ENCODE data around the gene SELENOM. TPM values are rescaled to one million over a fixed set of nuclear protein-coding genes. Genes with fewer than 3 reads are reported as not detected.

SELENOM gene
- total and polyA plus RNA-seq, 2 of the 8 experiments (the other 6 are each of a cell fraction or from before 2014, with no cell fraction given): 22.7 to 40.0 TPM

GRCh38 chr22:31094741-31095140 lies 12.6 kb downstream of the SELENOM start (continued):
- TF ChIP-seq CTBP2 (IDR thresholded peaks at IDR 0.05; ENCODE audit: borderline replicate concordance, insufficient read depth, insufficient read length, low read length) (no peak), POLR2A (IDR thresholded peaks at IDR 0.05; ENCODE audit: control extremely low read depth in 1 of 2, low read depth in 2 of 2, low read length in 2 of 2) (no peak)
